ENCODE data around the gene TMEM184A. TPM values are rescaled to one million over a fixed set of nuclear protein-coding genes. Genes with fewer than 3 reads are reported as not detected.
A peak's percentile ranks its signal among the peaks of the same experiment; 100 is the strongest.

TMEM184A gene
- total and polyA plus RNA-seq, 10 of the 15 experiments (the other 5 are each of a cell fraction or from before 2014, with no cell fraction given), result 0.04 to 0.15 TPM; not detected in 8

DNA sequence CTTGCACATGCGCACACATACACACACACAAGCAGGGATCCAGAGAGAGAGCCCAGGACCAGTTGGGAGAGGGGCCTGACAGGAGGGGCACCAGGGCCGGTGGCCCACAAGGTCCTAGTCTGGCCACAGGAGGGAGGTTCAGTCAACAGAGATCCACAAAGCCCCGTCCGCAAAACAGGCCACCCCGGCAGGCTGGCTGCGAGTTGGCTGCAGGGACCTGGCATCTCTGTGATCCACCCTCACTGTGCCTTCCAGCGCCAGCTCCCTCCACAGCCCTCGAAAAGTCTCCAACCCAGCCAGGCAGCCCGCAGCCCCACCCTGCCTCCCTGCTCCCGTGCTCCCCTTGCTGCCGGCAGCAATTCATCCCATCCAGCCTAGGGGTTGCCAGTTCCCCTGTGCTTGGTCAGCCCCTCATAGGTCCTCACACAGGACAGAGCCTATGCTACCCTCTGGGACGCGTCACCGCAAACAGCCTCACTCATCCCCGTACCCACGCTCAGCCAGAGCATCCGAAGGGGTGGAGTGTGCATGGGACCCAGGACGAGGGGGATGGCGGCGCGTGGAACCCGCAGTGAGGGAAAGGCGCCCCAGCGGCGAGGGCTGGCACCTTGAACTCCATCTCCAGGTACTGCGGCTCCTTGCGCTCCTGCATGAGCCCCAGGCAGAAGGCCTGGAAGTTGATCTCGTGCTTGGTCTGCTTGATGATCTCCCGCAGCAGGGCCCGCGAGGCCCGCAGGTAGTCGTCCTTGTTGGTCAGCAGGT, 59.3 kb downstream of the TMEM184A start:
- TF ChIP-seq FOS (IDR thresholded peaks at IDR 0.05; ENCODE audit: borderline replicate concordance, extremely low read depth, insufficient read length), result no peak
- no peak for TF ChIP-seq POLR2AphosphoS5 (IDR thresholded peaks at IDR 0.05; ENCODE audit: low read length)
- TF ChIP-seq, protein P1, sequence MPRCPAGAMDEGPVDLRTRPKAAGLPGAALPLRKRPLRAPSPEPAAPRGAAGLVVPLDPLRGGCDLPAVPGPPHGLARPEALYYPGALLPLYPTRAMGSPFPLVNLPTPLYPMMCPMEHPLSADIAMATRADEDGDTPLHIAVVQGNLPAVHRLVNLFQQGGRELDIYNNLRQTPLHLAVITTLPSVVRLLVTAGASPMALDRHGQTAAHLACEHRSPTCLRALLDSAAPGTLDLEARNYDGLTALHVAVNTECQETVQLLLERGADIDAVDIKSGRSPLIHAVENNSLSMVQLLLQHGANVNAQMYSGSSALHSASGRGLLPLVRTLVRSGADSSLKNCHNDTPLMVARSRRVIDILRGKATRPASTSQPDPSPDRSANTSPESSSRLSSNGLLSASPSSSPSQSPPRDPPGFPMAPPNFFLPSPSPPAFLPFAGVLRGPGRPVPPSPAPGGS (IDR thresholded peaks at IDR 0.05; ENCODE audit: borderline replicate concordance, insufficient read depth, low read depth, low read length, poor library complexity, severe bottlenecking), result peak; percentile 46
- no peak for TF ChIP-seq JUND (IDR thresholded peaks at IDR 0.05; ENCODE audit: low read depth, low read length)
- TF ChIP-seq POLR2AphosphoS2 (IDR thresholded peaks at IDR 0.05; ENCODE audit: low read depth, low read length), result no peak
- TF ChIP-seq ASH2L (IDR thresholded peaks at IDR 0.05; ENCODE audit: borderline replicate concordance, low read depth), result no peak
- TF ChIP-seq KAT2A (conservative IDR thresholded peaks at IDR 0.05; ENCODE audit: control insufficient read depth, low read depth, low read length), result no peak
- Histone ChIP-seq H3K79me2 (ENCODE audit: control insufficient read depth, insufficient read depth, low read length) (no peaks in the 10 kb centered on the region), H3K4me1 (ENCODE audit: control insufficient read depth, insufficient read depth, low read length) (no peaks in the 10 kb centered on the region), H3K9ac (ENCODE audit: control insufficient read depth, insufficient read depth, low read length) (no peak overlapping the region), H3K27me3 (replicated peaks in 1 of 2; ENCODE audit: control insufficient read depth in 2 of 2, insufficient read depth in 2 of 2, low read length in 1 of 2) (no peaks in the 10 kb centered on the region), H4K20me1 (ENCODE audit: control insufficient read depth, insufficient read depth) (no peaks in the 10 kb centered on the region), H3K4me2 (ENCODE audit: control insufficient read depth, insufficient read depth) (no peak overlapping the region), H3K4me3 (no peak overlapping the region), H2AFZ (ENCODE audit: control insufficient read depth, low read depth, low read length) (no peak overlapping the region), H3K9me3 (replicated peaks; ENCODE audit: control insufficient read depth, insufficient read depth, low read length) (no peaks in the 10 kb centered on the region), H3K27ac (ENCODE audit: control insufficient read depth, insufficient read depth) (no peak overlapping the region), H3K36me3 (ENCODE audit: control insufficient read depth in 2 of 2, insufficient read depth in 2 of 2, low read length in 1 of 2) (peaks cover 0 to 19% of the 10 kb centered on the region in 2 experiments; a peak in 2 of 4 replicates)
- ChIA-PET CTCF (no interaction called here), SMC1A (ENCODE audit: uncharacterized antibody, unreplicated experiment) (no interaction called here), POLR2A (no interaction called here), RAD21 (ENCODE audit: unreplicated experiment) (no interaction called here)
- in situ Hi-C loops (cut with MboI) (no loop called here), intact Hi-C loops (cut with micrococcal nuclease; ENCODE audit: unreplicated experiment) (no loop called here)
- FAIRE-seq (no peak), ATAC-seq (no peak), DNase-seq (ENCODE audit: low read depth, low spot score) (no peak)
- no TSS peak for BruUV-seq (replicated peaks)
- WGBS (ENCODE audit: insufficient coverage, insufficient replicate concordance, low lambda C conversion rate, missing lambda C conversion rate), result 92% methylated on average over 29 of the region's 33 CpGs

Measured in GM12878 (cell line).